Measurements from ENCODE around the gene ZNF683.
"Not testable (repeated sequence)": the region's sequence is repeated elsewhere in the genome, so short reads cannot be mapped to it uniquely, and the experiment has no call there.

The ZNF683 gene

DNA sequence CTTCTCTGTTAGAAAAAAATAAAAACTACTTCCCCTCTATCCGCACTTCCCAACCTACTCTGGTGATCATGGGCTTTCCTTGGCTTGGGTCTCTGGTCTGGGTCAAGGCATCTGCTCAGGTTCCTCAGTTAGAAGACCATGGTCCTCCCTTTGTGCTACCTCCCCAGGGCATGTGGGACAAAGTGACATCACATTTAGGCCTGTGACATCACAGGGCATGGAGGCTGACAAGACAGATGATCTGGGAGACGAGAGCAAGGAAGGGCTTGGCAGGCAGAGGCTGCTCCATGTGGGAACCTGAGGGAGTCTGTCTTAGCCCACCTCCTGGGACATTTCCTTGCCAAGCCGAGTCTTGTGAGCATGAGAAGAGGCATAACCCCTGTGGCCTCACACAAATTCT is at the start of gene ZNF683:
Gene ZNF683, minus strand, starts transcription at position 140 of the 400 bp plus-strand sequence. CDS start 4,179 bp downstream, outside the sequence.
- not testable (repeated sequence) for DNase-seq

DNA sequence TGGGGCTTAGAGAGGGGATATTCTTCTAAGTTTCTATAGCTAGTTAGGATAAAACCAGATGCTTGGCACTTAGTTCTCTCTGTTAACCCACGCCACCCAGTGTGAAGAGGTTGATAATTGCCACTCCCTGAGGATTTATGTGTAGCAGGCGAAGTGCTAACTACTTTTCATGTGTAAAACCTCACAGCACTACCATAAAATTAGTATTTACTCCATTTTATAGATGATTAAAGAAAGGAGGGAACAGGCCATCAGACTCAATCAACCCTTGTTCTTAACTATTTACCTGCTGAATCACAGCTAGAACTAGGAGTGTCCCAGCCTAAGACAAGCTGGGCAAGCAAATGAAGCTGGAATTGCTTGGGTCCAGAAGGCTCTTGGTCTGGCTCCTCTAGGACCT is 46.9 kb upstream of the ZNF683 start:
- DNase-seq, result no peak

DNA sequence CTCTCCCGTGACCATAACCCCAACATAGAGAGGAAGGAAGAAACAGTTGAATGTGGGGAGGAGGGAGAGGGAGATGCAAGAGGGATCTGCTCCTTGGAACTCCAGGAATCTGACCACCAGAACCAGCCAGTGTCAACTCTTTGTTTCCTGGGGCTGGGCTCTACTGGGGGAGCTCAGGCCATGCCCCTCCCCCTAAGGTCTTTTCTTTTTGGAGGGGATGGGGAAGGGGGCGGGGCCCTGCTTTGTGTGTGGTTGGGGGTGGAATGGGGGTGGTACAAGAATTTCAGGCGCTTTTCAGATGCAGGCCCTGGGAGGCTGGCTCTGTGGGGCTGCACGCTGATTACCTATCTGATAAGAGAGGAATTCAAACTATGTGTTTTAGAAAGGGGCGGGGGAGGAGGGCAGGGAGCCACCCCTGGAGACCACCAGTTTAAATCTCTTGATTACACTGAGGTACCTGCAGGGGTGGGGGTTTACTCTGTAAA is 46.4 kb upstream of the ZNF683 start:
- DNase-seq, result no peak

DNA sequence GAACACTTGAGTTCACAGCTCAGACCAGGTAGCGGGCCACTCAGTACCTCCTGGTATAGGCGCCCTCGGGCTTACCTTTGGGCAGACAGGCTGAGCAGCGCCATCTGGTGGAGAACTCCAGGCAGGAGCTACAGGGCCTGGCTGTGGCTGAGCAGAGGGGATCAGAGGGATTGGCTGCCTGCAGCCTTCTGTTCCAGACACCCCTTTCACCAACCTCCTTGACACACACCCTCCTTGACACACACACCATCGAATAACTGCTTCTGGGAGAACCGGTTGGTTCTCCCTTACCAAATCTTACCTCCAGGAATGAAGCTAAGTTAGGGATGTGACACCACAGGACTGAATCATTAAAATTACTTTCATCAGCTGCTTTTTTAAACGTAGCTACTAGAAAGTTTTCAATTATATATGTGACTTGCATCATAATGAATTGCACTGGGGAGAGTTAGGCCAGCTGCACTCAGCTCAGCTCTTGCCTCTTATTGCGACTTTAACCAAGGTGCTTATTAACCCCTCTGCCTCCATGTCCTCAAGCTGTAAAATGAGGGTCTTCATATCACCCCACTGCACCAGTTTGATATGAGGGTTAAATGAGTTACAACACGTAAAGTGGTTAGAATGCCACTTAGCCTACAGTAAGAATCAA is 44.7 kb upstream of the ZNF683 start:
- peak; percentile 69 to 75 (median 72) for DNase-seq

DNA sequence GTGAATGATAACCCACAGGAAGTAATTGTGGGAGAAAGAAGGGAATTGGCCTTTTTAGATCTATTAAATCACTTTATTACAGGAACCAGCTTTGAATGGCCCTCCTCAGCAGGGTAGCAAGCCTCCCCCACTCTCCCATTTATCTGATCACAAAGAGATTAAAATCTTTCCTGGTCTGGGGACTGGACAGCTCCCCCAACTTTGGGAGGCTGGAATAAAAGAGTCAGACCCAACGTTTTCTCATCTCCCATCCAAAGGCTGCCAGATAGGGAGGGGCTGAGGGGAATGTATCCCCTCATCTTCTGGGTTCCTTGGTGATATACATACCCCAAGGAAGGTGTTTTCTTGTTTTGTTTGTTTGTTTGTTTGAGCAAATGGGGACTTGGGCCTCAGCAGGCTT is 40.5 kb upstream of the ZNF683 start:
- DNase-seq, result no peak

DNA sequence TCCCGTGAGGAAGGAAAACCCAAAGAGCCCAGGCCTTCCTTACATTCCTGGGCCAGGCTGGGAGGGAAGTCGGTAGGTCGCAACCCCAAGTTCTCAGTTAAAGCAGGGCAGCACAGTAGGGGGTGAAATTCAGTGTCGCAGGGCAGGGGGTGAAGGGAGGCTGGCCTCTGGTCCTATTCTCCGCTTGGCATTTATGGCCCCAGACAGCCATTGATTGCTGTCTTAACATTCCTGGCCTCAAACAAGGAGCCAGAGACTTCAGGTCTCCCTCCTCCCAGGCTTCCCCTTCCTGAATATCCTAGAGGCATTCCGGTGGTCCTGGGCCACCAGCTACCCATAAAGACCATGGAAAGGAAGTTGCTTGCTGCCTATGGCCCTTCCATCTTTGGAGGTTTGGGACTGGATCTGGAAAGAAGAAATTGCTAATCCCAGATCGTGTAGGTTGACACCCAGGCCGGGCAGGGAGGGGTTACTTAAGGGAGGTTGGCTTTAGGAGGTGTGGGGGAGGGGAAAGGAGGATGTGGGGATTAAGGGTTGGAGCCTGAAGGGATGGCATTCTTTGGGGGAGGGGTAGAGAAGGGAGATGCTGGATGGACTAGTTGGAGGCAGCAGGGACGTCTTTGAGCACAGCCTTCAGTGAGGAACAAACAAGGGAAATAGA is 39.8 kb upstream of the ZNF683 start:
- no peak for DNase-seq

DNA sequence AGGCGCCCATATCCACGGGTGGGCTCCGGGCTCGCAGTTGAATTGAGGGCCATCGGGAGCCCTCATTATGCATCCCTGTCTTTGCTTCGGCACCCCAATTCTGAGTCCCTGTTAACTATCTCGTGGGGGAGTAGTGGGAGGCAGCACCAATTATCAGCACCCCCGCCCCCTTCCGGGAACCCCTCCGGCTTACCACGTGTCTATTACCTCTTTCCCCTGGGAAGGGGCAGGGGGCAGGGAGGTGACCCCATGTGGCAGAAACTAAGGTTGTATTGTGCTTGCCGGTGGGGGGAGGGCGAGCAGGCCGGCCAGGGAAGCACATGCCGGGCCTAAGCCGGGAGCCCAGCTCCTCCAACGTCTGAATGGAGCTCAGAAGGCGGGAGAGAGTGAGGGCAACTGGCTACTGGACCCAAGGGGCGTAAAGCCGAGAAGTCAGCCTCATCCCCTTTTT is 39.1 kb upstream of the ZNF683 start:
- DNase-seq, result no peak

DNA sequence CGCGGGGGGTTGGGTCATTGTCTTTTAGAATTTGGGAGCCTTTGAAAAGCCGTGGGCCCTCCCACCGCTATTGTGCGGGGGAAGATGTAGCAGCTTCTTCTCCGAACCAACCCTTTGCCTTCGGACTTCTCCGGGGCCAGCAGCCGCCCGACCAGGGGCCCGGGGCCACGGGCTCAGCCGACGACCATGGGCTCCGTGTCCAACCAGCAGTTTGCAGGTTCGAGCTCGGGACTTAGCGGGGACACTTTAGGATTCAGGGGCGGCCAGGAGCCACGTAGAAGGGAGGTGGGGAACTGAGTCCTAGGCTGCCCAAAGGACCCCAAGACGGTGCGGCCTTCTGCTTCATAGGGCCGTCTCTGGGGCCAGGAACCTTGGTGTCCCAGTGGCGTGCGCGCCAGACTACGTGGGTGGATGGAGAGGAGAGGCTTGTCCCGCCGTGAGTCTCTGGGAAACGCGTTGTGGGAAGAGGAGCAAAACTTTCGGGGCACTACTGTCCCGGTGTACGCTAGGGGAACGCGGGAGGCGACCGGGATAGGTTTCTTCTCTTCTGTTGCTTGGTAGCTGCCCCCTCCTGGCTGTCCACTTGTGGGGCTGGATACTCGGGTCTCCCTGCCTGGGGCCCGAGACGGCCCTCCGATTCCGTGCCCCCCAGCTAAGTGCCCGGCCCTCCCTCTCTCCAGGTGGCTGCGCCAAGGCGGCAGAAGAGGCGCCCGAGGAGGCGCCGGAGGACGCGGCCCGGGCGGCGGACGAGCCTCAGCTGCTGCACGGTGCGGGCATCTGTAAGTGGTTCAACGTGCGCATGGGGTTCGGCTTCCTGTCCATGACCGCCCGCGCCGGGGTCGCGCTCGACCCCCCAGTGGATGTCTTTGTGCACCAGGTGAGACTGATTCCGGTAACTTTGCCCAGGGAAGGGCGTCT is 38.4 kb upstream of the ZNF683 start, which contains the start of gene LIN28A:
Gene LIN28A, plus strand, starts transcription at position 112 of the 918 bp plus-strand sequence. Its CDS starts 75 bp downstream, at position 187.
- no peak for DNase-seq

DNA sequence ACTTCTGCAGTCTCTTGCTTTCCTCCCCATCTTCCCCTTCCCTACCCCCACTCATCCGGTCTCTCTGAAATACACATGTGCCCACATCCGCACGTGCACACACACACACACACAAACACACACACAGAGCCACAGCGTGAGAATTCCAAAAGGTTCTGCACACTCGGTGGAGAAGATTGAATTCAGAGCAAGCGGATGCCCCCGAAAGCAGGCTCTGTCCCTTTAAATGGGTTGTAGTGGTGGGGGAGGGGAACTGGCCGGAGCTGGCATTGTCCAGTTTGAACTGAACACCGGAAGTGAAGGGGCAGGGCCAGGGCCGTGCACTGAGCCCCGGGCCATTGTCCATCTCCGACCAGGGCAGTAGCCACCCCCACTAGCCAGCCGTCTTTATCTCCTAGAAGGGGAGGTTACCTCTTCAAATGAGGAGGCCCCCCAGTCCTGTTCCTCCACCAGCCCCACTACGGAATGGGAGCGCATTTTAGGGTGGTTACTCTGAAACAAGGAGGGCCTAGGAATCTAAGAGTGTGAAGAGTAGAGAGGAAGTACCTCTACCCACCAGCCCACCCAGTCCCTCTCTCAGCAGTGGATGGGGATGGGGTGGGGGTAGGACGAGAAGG is 36.7 kb upstream of the ZNF683 start:
- no peak for DNase-seq

DNA sequence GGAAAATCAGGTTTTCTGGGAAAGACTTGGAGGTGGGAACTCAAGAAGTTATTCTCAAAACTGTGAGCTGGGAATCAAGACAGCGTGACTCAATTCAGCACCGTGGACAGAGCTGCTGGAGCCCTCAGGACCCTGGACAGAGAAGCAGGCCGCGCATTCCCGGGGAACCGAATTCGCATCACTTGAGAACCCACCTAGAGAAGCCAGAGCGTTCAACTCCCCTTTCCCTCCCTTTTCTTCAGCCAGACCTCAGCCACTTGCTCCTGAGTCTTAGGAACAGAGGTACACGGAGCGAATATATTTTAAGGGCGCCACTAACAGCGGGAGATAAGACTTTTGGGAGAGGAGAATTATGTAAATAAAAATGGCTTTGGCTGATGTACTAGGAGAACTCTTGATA is 36.1 kb upstream of the ZNF683 start:
- DNase-seq, result peak; percentile 33 to 61 (median 48)

DNA sequence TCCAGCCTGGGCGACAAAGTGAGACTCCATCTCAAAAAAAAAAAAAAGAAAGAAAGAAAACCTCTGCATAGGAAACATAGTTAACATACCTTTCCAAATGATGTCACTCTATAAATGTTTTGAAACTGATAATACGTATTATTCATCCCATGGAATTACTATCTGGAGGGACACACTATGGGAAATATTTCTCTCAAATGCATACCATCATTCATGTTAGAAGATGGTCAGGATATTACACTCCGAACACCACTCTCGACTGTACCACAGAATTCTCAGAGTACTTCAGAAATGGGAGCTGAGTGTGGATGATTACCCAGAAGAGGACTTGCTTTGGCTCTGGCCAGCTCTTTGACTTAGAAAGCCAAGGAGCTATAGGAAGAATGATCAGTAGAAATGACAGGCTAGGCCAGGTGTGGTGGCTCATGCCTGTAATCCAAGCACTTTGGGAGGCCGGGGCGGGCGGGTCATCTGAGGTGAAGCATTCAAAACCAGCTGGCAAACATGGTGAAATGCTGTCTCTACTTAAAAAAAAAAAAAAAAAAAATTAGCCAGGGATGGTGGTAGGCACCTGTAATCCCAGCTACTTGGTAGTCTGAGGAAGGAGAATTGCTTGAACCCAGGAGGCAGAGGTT is 32.8 kb upstream of the ZNF683 start:
- no peak for DNase-seq

DNA sequence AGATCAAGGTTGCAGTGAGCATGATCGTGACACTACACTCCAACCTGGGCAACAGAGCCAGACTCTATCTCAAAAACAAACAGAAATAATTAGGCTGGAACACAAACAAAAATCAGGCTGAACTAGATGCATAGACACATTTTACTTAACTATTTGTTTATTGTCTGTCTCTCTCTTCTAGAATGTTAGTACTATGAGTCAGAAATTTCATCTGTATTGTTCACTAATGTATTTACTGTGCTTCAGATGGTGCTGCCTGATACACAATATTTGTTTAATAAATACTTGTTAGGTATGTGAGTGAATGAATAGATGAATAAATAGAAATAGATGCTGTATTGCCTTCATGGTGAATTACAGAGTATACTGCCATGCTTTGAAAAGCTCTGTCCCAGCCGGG is 32.1 kb upstream of the ZNF683 start:
- DNase-seq, result no peak

DNA sequence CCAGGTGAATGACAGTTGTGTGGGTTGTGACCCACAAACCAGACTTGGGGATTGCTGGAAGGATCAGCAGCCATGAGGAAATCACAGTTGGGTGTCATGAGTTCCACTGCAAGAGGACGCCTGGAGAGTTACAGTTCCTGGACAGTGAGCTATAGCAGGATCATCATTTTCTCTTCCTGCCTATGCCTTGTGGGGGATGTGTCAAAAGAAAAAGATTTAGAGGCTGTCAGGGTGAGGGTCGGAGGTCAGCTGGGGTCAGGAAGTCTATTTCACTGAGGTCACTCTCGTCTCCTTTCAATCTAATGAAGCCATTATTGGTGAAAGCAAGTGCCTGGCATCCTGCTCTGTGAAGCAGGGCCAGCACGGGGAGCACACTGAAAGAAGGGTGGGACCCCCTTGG is 31.1 kb upstream of the ZNF683 start:
- DNase-seq, result no peak

DNA sequence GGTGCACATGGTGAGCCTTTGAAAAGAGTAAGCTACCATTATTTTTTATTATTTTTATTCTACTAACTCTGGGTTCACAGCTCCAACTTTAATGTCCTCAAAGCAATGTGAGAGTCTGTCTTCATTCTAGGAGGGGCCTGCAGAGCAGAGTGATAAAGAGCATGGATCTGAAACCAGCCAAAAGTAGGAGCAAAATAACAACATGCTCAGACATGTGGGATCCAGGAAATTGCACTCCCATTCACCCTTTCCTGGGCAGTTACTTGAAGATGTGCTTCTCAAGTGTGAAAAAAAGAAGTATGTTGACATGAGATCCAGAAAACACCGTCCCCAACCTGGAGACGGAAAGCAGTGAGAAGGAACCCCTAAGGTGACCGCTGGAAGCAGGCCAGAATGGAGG is 29.3 kb upstream of the ZNF683 start:
- DNase-seq, result no peak

DNA sequence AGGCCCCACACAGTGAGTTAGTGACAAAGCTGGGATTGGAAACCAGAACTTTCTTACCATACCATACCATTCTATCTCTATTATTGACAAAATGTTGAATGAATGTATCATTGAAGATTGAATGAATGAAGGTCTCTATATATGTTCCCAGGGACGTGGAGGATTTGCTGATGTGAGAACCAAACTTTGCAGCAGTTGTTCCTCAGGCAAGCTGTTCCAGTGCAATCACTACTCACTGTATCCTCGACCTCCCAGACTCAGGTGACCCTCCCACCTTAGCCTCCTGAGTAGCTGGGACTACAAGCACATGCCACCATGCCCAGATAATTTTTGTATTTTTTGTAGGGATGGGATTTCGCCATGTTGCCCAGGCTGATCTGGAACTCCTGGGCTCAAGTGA is 26.5 kb upstream of the ZNF683 start:
- DNase-seq, result no peak

DNA sequence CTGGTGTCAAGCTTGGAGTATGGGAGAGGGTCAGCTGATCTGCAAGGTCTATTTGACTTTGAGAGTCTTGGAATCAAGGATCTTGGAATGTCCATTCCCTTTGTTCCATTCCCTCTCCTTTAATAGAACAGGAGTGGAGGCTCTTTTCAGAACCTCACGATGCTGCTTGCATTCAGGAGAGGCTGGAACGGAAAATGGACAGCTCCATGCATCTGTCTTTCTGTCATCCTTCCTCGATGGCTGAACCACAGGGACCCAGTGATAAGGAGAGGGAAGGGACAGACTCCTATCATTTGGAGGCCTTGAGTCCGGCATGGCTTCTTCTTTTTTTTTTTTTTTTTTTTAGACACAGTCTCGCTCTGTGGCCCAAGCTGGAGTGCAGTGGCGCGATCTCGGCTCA is 23.2 kb upstream of the ZNF683 start:
- no peak for DNase-seq

DNA sequence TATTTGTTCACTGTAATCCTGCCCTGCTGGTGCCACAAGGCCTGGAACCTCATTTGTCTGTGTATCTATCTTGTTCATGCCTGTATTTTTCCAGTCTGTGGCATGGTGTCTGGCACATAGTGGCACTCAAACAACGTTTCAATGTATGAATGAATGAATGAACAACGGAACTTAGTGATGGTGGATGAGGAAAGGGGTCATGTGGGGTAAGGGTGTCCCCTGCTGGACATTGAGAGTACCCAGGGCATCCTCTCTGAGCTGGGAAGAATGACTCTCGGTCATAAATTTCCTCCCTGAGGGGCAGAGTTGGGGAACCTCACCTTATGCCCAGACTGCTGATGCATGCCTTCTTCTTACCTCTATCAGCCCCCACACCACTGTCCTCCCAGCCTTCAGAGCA is 18.9 kb upstream of the ZNF683 start:
- peak in 1 of 4 experiments; percentile 7 for DNase-seq

DNA sequence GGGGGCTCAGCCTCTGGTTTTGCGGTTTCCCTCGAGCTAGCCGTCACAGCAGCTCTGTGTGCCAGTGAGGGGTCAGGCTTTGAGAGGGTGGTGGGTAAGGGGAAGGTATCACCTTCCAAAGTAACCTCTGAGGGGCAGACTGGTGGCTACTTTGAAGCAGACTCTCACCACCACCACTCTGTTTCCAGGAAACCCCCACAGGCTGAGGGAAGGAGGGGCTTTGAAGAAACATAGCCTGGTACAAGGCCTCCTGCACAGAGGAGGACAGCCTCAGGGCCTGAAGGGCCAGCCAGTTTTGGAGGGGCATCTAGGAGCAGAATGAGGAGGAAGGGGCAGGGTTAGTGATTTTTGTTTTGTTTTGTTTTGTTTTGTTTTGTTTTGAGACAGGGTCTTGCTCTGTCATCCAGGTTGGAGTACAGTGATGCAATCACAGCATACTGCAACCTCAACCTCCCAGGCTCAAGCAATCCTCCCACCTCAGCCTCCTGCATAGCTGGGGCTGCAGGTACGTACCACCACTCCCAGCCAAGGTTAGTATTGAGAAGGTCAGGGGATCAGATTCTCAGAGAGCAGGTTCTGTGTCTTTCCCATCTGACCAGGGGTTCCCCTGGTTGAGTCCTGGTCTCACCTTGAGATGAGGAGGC is 17.2 kb upstream of the ZNF683 start:
- DNase-seq, result no peak

DNA sequence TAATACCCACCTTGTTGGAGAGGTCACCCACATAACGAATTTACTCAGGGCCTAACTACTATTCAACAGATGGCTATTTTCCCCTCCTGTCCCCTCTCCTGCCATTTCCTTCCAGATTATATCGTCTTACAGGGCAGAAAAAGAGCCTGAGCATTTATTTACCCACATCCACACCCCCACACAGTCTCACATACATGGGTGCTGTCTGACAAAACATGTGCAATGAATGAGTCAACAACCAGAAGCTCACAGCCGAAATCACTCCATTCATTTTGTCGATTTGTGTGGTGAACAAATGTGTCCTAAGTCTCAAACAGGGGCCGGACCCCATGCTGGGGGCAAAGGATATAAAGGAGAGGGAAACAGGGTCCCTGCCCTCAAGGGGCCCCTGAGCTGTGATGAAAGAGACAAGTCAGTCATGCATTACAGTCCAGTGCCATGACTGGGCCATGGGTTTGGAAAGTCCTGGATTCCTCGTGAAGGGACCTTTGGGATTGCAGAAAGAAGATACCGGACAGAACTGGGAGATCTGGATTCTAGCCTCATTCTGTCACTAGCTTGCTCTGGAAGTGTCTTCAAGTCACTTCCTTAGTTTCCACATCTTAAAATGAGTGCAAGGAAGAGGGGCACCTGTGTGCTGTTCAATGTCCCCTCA is 16.4 kb upstream of the ZNF683 start:
- no peak for DNase-seq

DNA sequence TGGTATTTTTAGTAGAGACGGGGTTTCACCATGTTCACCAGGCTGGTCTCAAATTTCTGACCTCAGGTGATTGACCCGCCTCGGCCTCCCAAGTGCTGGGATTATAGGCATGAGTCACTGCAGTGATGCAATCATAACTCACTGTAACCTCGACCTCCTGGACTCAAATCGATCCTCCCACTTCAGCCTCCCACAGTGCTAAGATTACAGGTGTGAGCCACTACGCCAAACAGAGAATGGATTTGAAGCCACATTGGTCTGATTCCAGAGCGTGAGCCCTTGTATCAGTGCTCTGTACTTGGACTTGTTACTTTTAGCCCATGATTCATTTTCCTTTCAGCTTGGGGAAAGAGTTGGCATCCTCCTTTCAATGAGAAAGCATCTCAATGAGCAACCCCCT is 14.9 kb upstream of the ZNF683 start:
- no peak for DNase-seq

DNA sequence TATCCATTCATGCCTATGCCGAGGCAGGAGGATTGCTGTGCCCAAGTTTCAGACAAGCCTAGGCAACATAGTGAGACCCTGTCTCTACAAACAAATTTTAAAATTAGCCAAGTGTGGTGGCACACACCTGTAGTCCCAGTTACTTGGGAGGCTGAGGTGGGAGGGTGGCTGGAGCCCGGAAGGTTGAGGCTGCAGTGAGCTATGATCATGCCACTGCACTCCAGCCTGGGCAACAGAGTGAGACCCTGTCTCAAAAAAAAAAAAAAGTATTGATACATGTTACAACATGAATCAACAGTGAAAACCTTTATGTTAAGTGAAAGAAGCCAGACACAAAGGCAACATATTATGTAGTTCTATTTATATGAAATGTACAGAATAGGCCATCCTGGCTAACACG is 12.5 kb upstream of the ZNF683 start:
- DNase-seq, result not testable (repeated sequence)

All from activated CD4-positive, CD25-positive, alpha-beta regulatory T cell (primary cell).